ENCODE data around the gene STX8.

DNA sequence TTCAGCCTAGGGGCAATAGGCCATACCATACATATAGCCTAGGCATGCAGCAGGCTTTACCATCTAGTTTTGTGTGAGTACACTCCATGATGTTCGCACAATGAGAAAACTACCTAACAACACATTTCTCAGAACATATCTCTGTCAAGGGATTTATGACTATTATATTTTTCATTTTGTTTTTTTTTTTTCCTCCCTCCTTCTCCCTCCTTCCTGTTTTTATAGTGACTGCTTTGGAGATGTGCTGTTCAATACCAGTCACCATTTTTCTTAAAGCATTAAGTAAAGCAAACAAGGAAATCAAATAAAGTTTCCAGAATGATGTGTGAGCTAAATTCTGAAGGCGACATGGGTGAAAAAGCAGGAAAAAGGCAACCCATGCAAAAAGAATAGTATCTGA lies 194.6 kb downstream of the STX8 start:
- TF ChIP-seq, protein P1, sequence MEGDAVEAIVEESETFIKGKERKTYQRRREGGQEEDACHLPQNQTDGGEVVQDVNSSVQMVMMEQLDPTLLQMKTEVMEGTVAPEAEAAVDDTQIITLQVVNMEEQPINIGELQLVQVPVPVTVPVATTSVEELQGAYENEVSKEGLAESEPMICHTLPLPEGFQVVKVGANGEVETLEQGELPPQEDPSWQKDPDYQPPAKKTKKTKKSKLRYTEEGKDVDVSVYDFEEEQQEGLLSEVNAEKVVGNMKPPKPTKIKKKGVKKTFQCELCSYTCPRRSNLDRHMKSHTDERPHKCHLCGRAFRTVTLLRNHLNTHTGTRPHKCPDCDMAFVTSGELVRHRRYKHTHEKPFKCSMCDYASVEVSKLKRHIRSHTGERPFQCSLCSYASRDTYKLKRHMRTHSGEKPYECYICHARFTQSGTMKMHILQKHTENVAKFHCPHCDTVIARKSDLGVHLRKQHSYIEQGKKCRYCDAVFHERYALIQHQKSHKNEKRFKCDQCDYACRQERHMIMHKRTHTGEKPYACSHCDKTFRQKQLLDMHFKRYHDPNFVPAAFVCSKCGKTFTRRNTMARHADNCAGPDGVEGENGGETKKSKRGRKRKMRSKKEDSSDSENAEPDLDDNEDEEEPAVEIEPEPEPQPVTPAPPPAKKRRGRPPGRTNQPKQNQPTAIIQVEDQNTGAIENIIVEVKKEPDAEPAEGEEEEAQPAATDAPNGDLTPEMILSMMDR (IDR thresholded peaks at IDR 0.05; ENCODE audit: insufficient read depth, low read depth, low read length) = no peak
- TF ChIP-seq EZH2 (IDR thresholded peaks at IDR 0.05; ENCODE audit: insufficient read depth, low read length) = no peak

Data from astrocyte (in vitro differentiated cells and primary cell).